PC-9 (cell line): Measurements from ENCODE around the gene PLCD4.

Experiments
- CTCF ChIP-seq: fragments of 200-600 bp; sonication (generic); conservative IDR thresholded peaks from 2 replicates; pipeline ENCODE4 v1.6.1; 2017; ENCODE audit warnings: mixed run types, antibody characterized with exemption, mild to moderate bottlenecking, moderate library complexity
- EZH2 ChIP-seq: fragments of 200-600 bp; sonication (generic); IDR thresholded peaks from 2 replicates; pipeline ENCODE4 v1.8.0; 2017; ENCODE audit warnings: antibody characterized with exemption, low read depth

DNA sequence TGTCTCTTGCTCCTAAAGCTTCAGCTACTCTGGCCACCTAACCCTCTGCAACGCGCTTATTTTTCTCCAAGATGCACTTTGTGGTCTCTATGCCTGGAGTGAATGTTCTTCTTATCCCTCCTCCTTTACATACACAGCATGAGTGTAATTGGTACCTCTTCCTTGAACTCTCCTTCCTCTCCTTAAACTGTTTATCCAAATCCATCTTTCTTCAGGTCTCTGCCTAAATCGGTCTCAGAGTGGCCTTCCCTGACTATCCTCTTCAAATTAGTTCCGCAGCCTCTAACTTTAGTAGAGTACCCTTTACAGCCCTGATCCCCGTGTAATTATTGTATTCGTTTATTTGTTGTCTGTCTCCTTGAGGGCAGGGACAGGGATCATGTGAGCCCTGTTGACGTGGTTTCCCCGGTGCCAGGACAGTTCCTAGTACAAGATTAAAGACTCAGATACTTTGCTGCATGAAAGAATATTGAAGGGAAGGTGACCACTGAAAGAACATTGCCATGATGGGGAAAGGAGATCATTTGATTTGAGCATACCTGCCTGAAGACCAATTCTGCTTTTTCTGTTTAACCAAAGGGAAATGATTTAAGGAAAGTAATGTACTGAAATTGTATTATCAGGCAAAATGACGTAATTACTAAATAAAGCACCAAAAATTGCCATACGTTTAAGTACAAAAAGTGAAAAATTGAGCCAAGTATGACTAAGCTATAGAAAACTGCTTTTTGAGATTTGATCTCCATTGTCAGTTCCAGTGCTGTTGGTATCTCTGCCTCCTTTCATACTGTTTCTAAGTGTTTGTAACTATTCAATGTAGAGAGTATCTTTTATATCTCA lies 37.8 kb upstream of the PLCD4 start:
- no peak for TF ChIP-seq CTCF
- TF ChIP-seq EZH2: no peak
